Stimulated activated memory B cell treated with anti-CD40 and anti-IgM and Interleukin-4, amounts not matched to agents 10 μg/mL and 1 μg/mL and 100 μg/mL, for 72 hours (primary cell): ENCODE results near the gene SLC4A7.
A peak's percentile ranks its signal among the peaks of the same experiment; 100 is the strongest.
"Not testable (repeated sequence)": the region's sequence is repeated elsewhere in the genome, so short reads cannot be mapped to it uniquely, and the experiment has no call there.

Source experiments
- ATAC-seq: fragments of 150-1000 bp; cut with Tn5 transposase; 2 replicates; pipeline ENCODE4 v1.10.0; 2021
- H3K27ac Mint-ChIP-seq: one replicate; pipeline ENCODE4 v1.8.0; 2022; ENCODE audit warnings: mild to moderate bottlenecking, mixed read lengths
- H3K27me3 Mint-ChIP-seq: one replicate; pipeline ENCODE4 v1.8.0; 2022; ENCODE audit warnings: mixed read lengths
- H3K36me3 Mint-ChIP-seq: one replicate; pipeline ENCODE4 v1.8.0; 2022; ENCODE audit warnings: mixed read lengths
- H3K4me1 Mint-ChIP-seq: one replicate; pipeline ENCODE4 v1.8.0; 2022; ENCODE audit warnings: mixed read lengths
- H3K4me3 Mint-ChIP-seq: one replicate; pipeline ENCODE4 v1.8.0; 2022; ENCODE audit warnings: mild to moderate bottlenecking, moderate library complexity, mixed read lengths
- H3K9me3 Mint-ChIP-seq: one replicate; pipeline ENCODE4 v1.8.0; 2022; ENCODE audit warnings: mixed read lengths

The SLC4A7 gene

GRCh38 chr3:27464646-27465045, 19.5 kb downstream of the SLC4A7 start:
- no peaks in the 10 kb centered on the region for H3K4me1 Mint-ChIP-seq
- ATAC-seq: no peak
- H3K9me3 Mint-ChIP-seq: no peaks in the 10 kb centered on the region
- H3K27me3 Mint-ChIP-seq: no peaks in the 10 kb centered on the region
- no peak overlapping the region for H3K27ac Mint-ChIP-seq
- H3K4me3 Mint-ChIP-seq: no peak overlapping the region
- H3K36me3 Mint-ChIP-seq: peaks cover 11% of the 10 kb centered on the region

- Mint-ChIP-seq H3K9me3 (no peaks in the 10 kb centered on the region), H3K4me3 (no peak overlapping the region), H3K27ac (no peak overlapping the region), H3K27me3 (no peaks in the 10 kb centered on the region), H3K4me1 (no peaks in the 10 kb centered on the region), H3K36me3 (peaks cover 11% of the 10 kb centered on the region)
- no peak for ATAC-seq
Measured at GRCh38 chr3:27462228-27462627, 22.0 kb downstream of the SLC4A7 start.

GRCh38 chr3:27458929-27459328, 25.3 kb downstream of the SLC4A7 start:
- H3K36me3 Mint-ChIP-seq: peaks cover 11% of the 10 kb centered on the region
- no peak overlapping the region for H3K4me3 Mint-ChIP-seq
- peaks cover 27% of the 10 kb centered on the region for H3K4me1 Mint-ChIP-seq
- H3K27me3 Mint-ChIP-seq: no peaks in the 10 kb centered on the region
- ATAC-seq: no peak
- no peaks in the 10 kb centered on the region for H3K9me3 Mint-ChIP-seq
- H3K27ac Mint-ChIP-seq: no peak overlapping the region

- H3K27me3 Mint-ChIP-seq: no peaks in the 10 kb centered on the region
- H3K27ac Mint-ChIP-seq: no peak overlapping the region
- peaks cover 1% of the 10 kb centered on the region for H3K36me3 Mint-ChIP-seq
- H3K4me3 Mint-ChIP-seq: no peak overlapping the region
- ATAC-seq: no peak
- no peaks in the 10 kb centered on the region for H3K9me3 Mint-ChIP-seq
- peaks cover 47% of the 10 kb centered on the region for H3K4me1 Mint-ChIP-seq
Measured at GRCh38 chr3:27456554-27456953, 27.6 kb downstream of the SLC4A7 start.

GRCh38 chr3:27454914-27455313, 29.3 kb downstream of the SLC4A7 start:
- peaks cover 53% of the 10 kb centered on the region for H3K4me1 Mint-ChIP-seq
- H3K27ac Mint-ChIP-seq: peak overlapping the region; percentile 46
- H3K27me3 Mint-ChIP-seq: no peaks in the 10 kb centered on the region

GRCh38 chr3:27454461-27454860, 29.7 kb downstream of the SLC4A7 start:
- Mint-ChIP-seq H3K27me3 (no peaks in the 10 kb centered on the region), H3K4me3 (no peak overlapping the region), H3K36me3 (peaks cover 6% of the 10 kb centered on the region), H3K4me1 (peaks cover 53% of the 10 kb centered on the region), H3K9me3 (no peaks in the 10 kb centered on the region), H3K27ac (peak overlapping the region; percentile 46)
- ATAC-seq: no peak

More at GRCh38 chr3:27454914-27455313, 29.3 kb downstream of the SLC4A7 start:
- Mint-ChIP-seq H3K9me3 (no peaks in the 10 kb centered on the region), H3K36me3 (peaks cover 6% of the 10 kb centered on the region), H3K4me3 (no peak overlapping the region)
- ATAC-seq: peak; percentile 60

GRCh38 chr3:27452368-27453090, 31.7 kb downstream of the SLC4A7 start:
- Mint-ChIP-seq H3K4me3 (peak overlapping the region; percentile 23), H3K9me3 (no peaks in the 10 kb centered on the region), H3K4me1 (peaks cover 53% of the 10 kb centered on the region), H3K36me3 (peaks cover 16% of the 10 kb centered on the region), H3K27ac (peak overlapping the region; percentile 65), H3K27me3 (no peaks in the 10 kb centered on the region)
- no peak for ATAC-seq

GRCh38 chr3:27451842-27452241, 32.3 kb downstream of the SLC4A7 start:
- Mint-ChIP-seq H3K4me3 (no peak overlapping the region), H3K4me1 (peaks cover 52% of the 10 kb centered on the region), H3K9me3 (no peaks in the 10 kb centered on the region), H3K27ac (no peak overlapping the region), H3K27me3 (no peaks in the 10 kb centered on the region), H3K36me3 (peaks cover 19% of the 10 kb centered on the region)
- no peak for ATAC-seq

- ATAC-seq: no peak
Measured at GRCh38 chr3:27451251-27451650, 32.9 kb downstream of the SLC4A7 start.

GRCh38 chr3:27449530-27450150, 34.5 kb downstream of the SLC4A7 start:
- ATAC-seq: no peak
- Mint-ChIP-seq H3K4me3 (no peak overlapping the region), H3K27ac (no peak overlapping the region), H3K27me3 (no peaks in the 10 kb centered on the region), H3K9me3 (no peaks in the 10 kb centered on the region), H3K36me3 (peaks cover 29% of the 10 kb centered on the region), H3K4me1 (peaks cover 32% of the 10 kb centered on the region)

More at GRCh38 chr3:27451251-27451650, 32.9 kb downstream of the SLC4A7 start:
- Mint-ChIP-seq H3K27ac (no peak overlapping the region), H3K4me1 (peaks cover 46% of the 10 kb centered on the region), H3K27me3 (no peaks in the 10 kb centered on the region), H3K36me3 (peaks cover 19% of the 10 kb centered on the region), H3K9me3 (no peaks in the 10 kb centered on the region), H3K4me3 (no peak overlapping the region)

- Mint-ChIP-seq H3K36me3 (peaks cover 73% of the 10 kb centered on the region), H3K9me3 (peaks cover 13% of the 10 kb centered on the region)
- H3K27ac Mint-ChIP-seq, H3K4me1 Mint-ChIP-seq, ATAC-seq, H3K27me3 Mint-ChIP-seq, H3K4me3 Mint-ChIP-seq: not testable (repeated sequence)
Measured at GRCh38 chr3:27442995-27443394, 41.2 kb downstream of the SLC4A7 start.

- H3K4me1 Mint-ChIP-seq, H3K4me3 Mint-ChIP-seq, ATAC-seq, H3K27me3 Mint-ChIP-seq, H3K27ac Mint-ChIP-seq: not testable (repeated sequence)
- H3K36me3 Mint-ChIP-seq: peaks cover 79% of the 10 kb centered on the region
- H3K9me3 Mint-ChIP-seq: peaks cover 13% of the 10 kb centered on the region
Measured at GRCh38 chr3:27438352-27438751, 45.8 kb downstream of the SLC4A7 start.

GRCh38 chr3:27431116-27431515, 53.1 kb downstream of the SLC4A7 start:
- Mint-ChIP-seq H3K9me3 (no peaks in the 10 kb centered on the region), H3K27me3 (no peaks in the 10 kb centered on the region), H3K36me3 (peaks cover 56% of the 10 kb centered on the region), H3K4me3 (no peak overlapping the region), H3K4me1 (no peaks in the 10 kb centered on the region), H3K27ac (no peak overlapping the region)
- no peak for ATAC-seq

GRCh38 chr3:27429909-27430308, 54.3 kb downstream of the SLC4A7 start:
- ATAC-seq: no peak
- H3K4me1 Mint-ChIP-seq: no peaks in the 10 kb centered on the region
- H3K27me3 Mint-ChIP-seq: no peaks in the 10 kb centered on the region
- H3K9me3 Mint-ChIP-seq: no peaks in the 10 kb centered on the region
- H3K27ac Mint-ChIP-seq: no peak overlapping the region
- no peak overlapping the region for H3K4me3 Mint-ChIP-seq
- H3K36me3 Mint-ChIP-seq: peaks cover 45% of the 10 kb centered on the region

- Mint-ChIP-seq H3K4me3 (no peak overlapping the region), H3K36me3 (peaks cover 35% of the 10 kb centered on the region), H3K9me3 (no peaks in the 10 kb centered on the region), H3K27ac (no peak overlapping the region), H3K27me3 (no peaks in the 10 kb centered on the region), H3K4me1 (no peaks in the 10 kb centered on the region)
- ATAC-seq: no peak
Measured at GRCh38 chr3:27428446-27428845, 55.7 kb downstream of the SLC4A7 start.

GRCh38 chr3:27426926-27427325, 57.3 kb downstream of the SLC4A7 start:
- Mint-ChIP-seq H3K4me1 (no peaks in the 10 kb centered on the region), H3K27ac (no peak overlapping the region), H3K27me3 (no peaks in the 10 kb centered on the region), H3K9me3 (no peaks in the 10 kb centered on the region), H3K36me3 (peaks cover 24% of the 10 kb centered on the region), H3K4me3 (no peak overlapping the region)
- no peak for ATAC-seq
